GM06990 (cell line): ENCODE results near the gene CCDC85A.

Experiments
- DNase-seq: peaks from one replicate; pipeline ENCODE4 v3.0.0-alpha.2; 2011; ENCODE audit not compliant: insufficient read length; ENCODE audit errors: extremely low read depth
- H3K27me3 ChIP-seq: replicated peaks from 2 replicates; pipeline ENCODE4 v1.6.0; 2011; ENCODE audit warnings: low read length; ENCODE audit not compliant: control insufficient read depth, insufficient read depth
- H3K36me3 ChIP-seq: 2 replicates; pipeline ENCODE4 v1.5.1; 2011; ENCODE audit warnings: low read length; ENCODE audit not compliant: control insufficient read depth, insufficient read depth
- H3K4me3 ChIP-seq: replicated peaks from 2 replicates; pipeline ENCODE4 v1.5.1; 2011; ENCODE audit warnings: low read depth, mild to moderate bottlenecking, control low read depth, low read length
- TF ChIP-seq, protein P1 (sequence below): IDR thresholded peaks from 2 replicates; pipeline ENCODE4 v1.5.1; 2011; ENCODE audit warnings: low read length, control low read depth, mild to moderate bottlenecking, inconsistent platforms; ENCODE audit not compliant: insufficient read depth, poor library complexity, severe bottlenecking

CCDC85A gene

DNA sequence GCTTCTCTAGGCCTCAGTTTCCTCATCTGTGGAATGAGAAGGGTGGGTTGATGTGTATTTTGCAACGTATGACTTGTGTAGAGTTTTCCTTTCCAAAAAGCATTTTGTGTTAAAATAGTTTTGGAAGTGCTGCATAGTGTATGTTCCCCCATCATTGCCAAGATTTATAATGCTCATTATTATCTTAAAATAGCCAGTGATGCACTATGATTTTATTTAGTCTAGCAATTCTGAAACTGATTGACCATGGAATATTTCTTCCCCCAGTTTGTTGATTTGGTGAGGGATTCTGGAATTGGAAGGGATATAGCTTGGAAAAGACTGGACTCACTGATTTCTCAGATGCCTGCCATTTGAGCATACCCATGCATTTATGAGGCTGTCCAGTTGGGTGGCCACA is 130.6 kb downstream of the CCDC85A start:
- no peak overlapping the region for H3K4me3 ChIP-seq
- H3K36me3 ChIP-seq, result no peaks in the 10 kb centered on the region
- no peak for DNase-seq
- no peaks in the 10 kb centered on the region for H3K27me3 ChIP-seq
- TF ChIP-seq, protein P1, sequence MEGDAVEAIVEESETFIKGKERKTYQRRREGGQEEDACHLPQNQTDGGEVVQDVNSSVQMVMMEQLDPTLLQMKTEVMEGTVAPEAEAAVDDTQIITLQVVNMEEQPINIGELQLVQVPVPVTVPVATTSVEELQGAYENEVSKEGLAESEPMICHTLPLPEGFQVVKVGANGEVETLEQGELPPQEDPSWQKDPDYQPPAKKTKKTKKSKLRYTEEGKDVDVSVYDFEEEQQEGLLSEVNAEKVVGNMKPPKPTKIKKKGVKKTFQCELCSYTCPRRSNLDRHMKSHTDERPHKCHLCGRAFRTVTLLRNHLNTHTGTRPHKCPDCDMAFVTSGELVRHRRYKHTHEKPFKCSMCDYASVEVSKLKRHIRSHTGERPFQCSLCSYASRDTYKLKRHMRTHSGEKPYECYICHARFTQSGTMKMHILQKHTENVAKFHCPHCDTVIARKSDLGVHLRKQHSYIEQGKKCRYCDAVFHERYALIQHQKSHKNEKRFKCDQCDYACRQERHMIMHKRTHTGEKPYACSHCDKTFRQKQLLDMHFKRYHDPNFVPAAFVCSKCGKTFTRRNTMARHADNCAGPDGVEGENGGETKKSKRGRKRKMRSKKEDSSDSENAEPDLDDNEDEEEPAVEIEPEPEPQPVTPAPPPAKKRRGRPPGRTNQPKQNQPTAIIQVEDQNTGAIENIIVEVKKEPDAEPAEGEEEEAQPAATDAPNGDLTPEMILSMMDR, result no peak

DNA sequence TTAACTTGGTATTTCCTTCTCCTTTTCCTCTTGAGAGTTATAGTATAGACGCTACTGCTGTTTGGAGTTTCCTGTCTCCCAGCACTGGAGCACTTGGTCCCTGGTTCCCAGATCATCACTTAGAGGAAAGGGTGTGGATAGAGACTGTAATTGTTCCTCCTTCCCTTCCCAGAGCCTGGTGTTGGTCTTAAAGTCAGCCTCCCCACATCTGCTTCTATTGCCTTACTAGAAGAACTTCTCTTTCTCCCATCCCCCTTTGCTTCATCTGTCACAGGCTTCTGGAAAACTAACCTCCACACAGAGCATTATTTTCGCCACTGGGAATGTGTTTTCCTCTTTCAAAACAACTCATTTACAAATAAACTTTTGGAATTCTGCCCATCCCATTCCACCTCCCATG is 131.0 kb downstream of the CCDC85A start:
- no peak for DNase-seq
- no peaks in the 10 kb centered on the region for H3K27me3 ChIP-seq

DNA sequence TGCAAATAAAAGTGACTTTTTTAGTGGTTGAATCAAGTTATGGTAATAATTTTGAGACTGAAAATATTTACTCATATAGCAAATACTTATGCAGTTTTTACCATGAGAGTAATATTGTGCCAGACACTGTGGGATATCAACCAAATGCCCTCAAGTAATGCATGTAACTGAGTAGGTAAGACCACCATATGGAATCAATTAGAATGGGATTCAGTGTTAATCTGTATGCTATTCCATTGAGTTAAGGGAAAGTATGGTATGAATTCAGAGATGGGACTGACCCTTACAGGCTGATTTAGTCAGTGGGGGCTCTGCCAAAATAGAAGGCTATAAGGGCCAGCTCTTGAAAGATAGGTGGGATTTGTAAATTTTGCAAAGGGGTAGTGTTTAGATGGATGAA is 131.6 kb downstream of the CCDC85A start:
- Histone ChIP-seq H3K4me3 (no peak overlapping the region), H3K27me3 (no peaks in the 10 kb centered on the region), H3K36me3 (no peaks in the 10 kb centered on the region)
- TF ChIP-seq, protein P1, result no peak
- DNase-seq, result no peak

More for the DNA sequence above, 131.0 kb downstream of the CCDC85A start:
- H3K36me3 ChIP-seq, result no peaks in the 10 kb centered on the region
- TF ChIP-seq, protein P1, result no peak
- no peak overlapping the region for H3K4me3 ChIP-seq

DNA sequence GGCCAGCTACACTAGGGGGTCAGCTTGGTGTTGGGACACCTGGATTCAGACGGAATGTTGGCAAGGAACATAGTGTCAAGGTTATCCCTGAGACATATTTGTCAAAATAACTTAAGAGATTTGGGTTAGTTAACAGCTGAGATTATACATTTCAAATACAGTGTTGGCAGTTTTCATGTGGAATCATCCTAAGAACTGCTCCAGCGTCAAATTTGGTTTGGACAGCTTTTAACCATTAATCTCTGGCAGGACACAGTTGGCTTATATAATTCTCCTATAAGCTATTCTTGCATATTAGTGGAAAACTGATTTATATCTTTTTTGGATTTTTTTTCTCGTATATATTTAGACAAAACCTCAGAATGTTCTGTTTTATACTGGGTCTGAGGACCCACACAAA is 132.2 kb downstream of the CCDC85A start:
- H3K36me3 ChIP-seq, result no peaks in the 10 kb centered on the region
- no peaks in the 10 kb centered on the region for H3K27me3 ChIP-seq
- DNase-seq, result no peak
- H3K4me3 ChIP-seq, result no peak overlapping the region
- TF ChIP-seq, protein P1, result no peak

DNA sequence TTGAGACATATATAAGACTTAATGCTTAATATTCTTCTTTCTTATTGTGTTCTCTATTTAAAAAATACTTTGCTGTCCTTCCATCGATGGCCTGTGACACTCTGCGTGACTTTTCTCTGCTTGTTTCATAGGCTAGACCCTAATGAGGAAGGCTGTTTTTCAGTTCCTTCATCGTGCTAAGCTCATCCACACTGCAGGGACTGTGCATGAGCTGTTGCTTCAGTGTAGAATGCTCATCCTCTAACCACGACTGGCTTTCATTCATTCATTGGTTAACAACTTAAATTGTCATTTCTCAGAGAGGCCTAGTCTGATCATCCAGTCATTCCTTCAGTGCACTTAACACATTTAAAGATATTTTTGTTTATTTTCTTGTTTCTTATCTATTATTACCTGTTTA is 134.4 kb downstream of the CCDC85A start:
- TF ChIP-seq, protein P1, result no peak
- no peak for DNase-seq
- H3K4me3 ChIP-seq, result no peak overlapping the region

DNA sequence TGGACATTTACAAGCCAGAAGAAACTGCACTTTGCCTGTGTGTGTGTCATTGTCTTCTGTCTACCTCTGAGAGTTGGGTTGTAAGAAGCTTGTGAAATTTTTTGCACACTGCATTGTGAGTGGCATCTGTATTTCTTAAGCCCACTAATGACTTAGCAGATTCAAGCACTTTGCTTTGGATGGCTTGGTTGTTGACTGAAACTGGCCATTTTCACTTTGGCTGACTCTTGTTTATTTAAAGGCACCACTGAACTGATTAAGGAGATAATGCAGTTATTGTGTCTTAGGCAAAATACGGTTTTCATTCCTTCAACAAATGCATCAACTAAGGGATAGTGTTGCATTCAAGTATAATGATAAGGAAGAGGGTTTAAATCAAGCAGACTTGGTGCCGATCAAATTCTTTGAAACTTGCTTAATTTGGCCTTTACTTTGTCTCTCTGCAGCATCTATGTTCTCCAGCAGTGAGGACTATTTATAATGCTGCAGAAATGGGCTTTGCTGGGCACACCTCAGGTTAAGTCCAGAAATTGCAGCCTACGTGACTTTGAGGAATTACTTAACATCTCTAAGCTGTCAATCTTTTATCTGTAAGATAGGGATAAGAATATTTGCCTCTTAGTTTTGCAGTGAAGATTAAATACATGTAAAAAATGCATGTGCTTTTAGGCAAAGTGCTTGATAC is 142.0 kb downstream of the CCDC85A start:
- Histone ChIP-seq H3K27me3 (no peaks in the 10 kb centered on the region), H3K36me3 (no peaks in the 10 kb centered on the region), H3K4me3 (no peak overlapping the region)
- DNase-seq, result no peak
- TF ChIP-seq, protein P1, result no peak

More for the DNA sequence above, 134.4 kb downstream of the CCDC85A start:
- no peaks in the 10 kb centered on the region for H3K27me3 ChIP-seq
- H3K36me3 ChIP-seq, result no peaks in the 10 kb centered on the region
